GM12878 (cell line): ENCODE measurements around the gene CNMD. TPM values are rescaled to one million over a fixed set of nuclear protein-coding genes. Genes with fewer than 3 reads are reported as not detected.

Experiments
- ATAC-seq: fragments of 200-7000 bp; cut with Tn5 transposase; 3 replicates; pipeline ENCODE4 v1.9.1; 2020; ENCODE audit warnings: mild to moderate bottlenecking, moderate library complexity
- BruUV-seq: library from RNA; stranded (reverse); fragments of 400-500 nt; replicated peaks from 2 replicates; lab custom pipeline; 2021; lab: Mats Ljungman, UMichigan
- CTCF ChIA-PET: fragments of 300-600 bp; sonication (Branson Sonifier 250); formaldehyde crosslinking; extraction: SDS; loops from one replicate; lab custom pipeline; 2021; ENCODE audit warnings: inconsistent platforms; lab: Yijun Ruan, JAX
- POLR2A ChIA-PET: fragments of 350-600 bp; formaldehyde crosslinking; extraction: SDS; loops from one replicate; lab custom pipeline; 2021; ENCODE audit warnings: inconsistent platforms; lab: Charles Lee
- RAD21 ChIA-PET: fragments of 300-600 bp; sonication (Branson Sonifier 250); formaldehyde crosslinking; loops from one replicate; lab custom pipeline; 2023; ENCODE audit warnings: antibody characterized with exemption; ENCODE audit not compliant: unreplicated experiment; lab: Charles Lee
- SMC1A ChIA-PET: fragments of 300-600 bp; sonication (Branson Sonifier 250); formaldehyde crosslinking; loops from one replicate; lab custom pipeline; 2023; ENCODE audit not compliant: unreplicated experiment, uncharacterized antibody; lab: Charles Lee
- DNase-seq: peaks from one replicate; pipeline ENCODE4 v3.0.0-alpha.2; 2011; ENCODE audit warnings: low read depth, low spot score
- FAIRE-seq: peaks from 3 replicates; lab custom pipeline; 2011; peaks lifted over from hg19 to GRCh38; lab: Jason Lieb, UNC
- H2AFZ ChIP-seq: 2 replicates; pipeline ENCODE4 v1.6.0; 2011; ENCODE audit warnings: low read depth, low read length, control low read depth; ENCODE audit not compliant: control insufficient read depth
- H3K27ac ChIP-seq: 2 replicates; pipeline ENCODE4 v1.5.1; 2011; ENCODE audit warnings: control low read depth; ENCODE audit not compliant: control insufficient read depth, insufficient read depth
- H3K27me3 ChIP-seq, 2 experiments: replicated peaks in 1 of 2; 2 replicates each; pipeline versions ENCODE4 v1.6.0 to v1.6.1; 2011; ENCODE audit warnings: low read length in 1 of 2; ENCODE audit not compliant: control insufficient read depth in 2 of 2, insufficient read depth in 2 of 2
- H3K36me3 ChIP-seq, 2 experiments: 2 replicates each; pipeline ENCODE4 v1.5.1; 2011; ENCODE audit warnings: low read length in 1 of 2; ENCODE audit not compliant: control insufficient read depth in 2 of 2, insufficient read depth in 2 of 2
- H3K4me1 ChIP-seq: 2 replicates; pipeline ENCODE4 v1.6.1; 2011; ENCODE audit warnings: mild to moderate bottlenecking, low read length, moderate library complexity, mixed read lengths; ENCODE audit not compliant: control insufficient read depth, insufficient read depth
- H3K4me2 ChIP-seq: 2 replicates; pipeline ENCODE4 v1.6.0; 2011; ENCODE audit warnings: control low read depth; ENCODE audit not compliant: control insufficient read depth, insufficient read depth
- H3K4me3 ChIP-seq: fragments of 200-600 bp; sonication (generic); 2 replicates; pipeline ENCODE4 v1.5.1; 2016
- H3K79me2 ChIP-seq: 2 replicates; pipeline ENCODE4 v1.6.0; 2011; ENCODE audit warnings: low read length; ENCODE audit not compliant: control insufficient read depth, insufficient read depth
- H3K9ac ChIP-seq: 2 replicates; pipeline ENCODE4 v1.8.0; 2011; ENCODE audit warnings: low read length, control low read depth, mixed read lengths; ENCODE audit not compliant: control insufficient read depth, insufficient read depth
- H3K9me3 ChIP-seq: replicated peaks from 3 replicates; pipeline ENCODE4 v1.5.1; 2011; ENCODE audit warnings: mild to moderate bottlenecking, low read length; ENCODE audit not compliant: control insufficient read depth, insufficient read depth
- H4K20me1 ChIP-seq: 2 replicates; pipeline ENCODE4 v1.6.0; 2011; ENCODE audit not compliant: control insufficient read depth, insufficient read depth
- ATF3 ChIP-seq: IDR thresholded peaks from 2 replicates; pipeline ENCODE4 v1.6.1; 2011; ENCODE audit warnings: low read depth, mild to moderate bottlenecking, low read length, moderate library complexity, borderline replicate concordance; ENCODE audit errors: extremely low read depth
- BHLHE40 ChIP-seq, 2 experiments: fragments of 450-650 bp in 1 of 2; IDR thresholded peaks; 2 replicates each; pipeline ENCODE4 v1.6.1; 2011 to 2017; ENCODE audit warnings: low read depth in 2 of 2, borderline replicate concordance in 1 of 2, improper control_type of control experiment in 1 of 2, low read length in 1 of 2, mild to moderate bottlenecking in 1 of 2
- NFYA ChIP-seq: IDR thresholded peaks from 2 replicates; pipeline ENCODE4 v1.6.1; 2011; ENCODE audit warnings: low read depth, mild to moderate bottlenecking, low read length, improper control_type of control experiment, borderline replicate concordance
- RCOR1 ChIP-seq: conservative IDR thresholded peaks from 2 replicates; pipeline ENCODE4 v1.6.1; 2012; ENCODE audit warnings: low read depth, low read length, improper control_type of control experiment
- WGBS: methylation state at CpG from one replicate; pipeline ENCODE4 v1.1.6; 2016; ENCODE audit warnings: low lambda C conversion rate; ENCODE audit not compliant: insufficient replicate concordance, insufficient coverage; ENCODE audit errors: missing lambda C conversion rate; 5-methylcytosine and 5-hydroxymethylcytosine counted together
- in situ Hi-C: fragments of 300-500 bp; cut with MboI; formaldehyde crosslinking; loops from 9 replicates; pipeline ENCODE4 v1.14.3; 2018; ENCODE audit warnings: mixed read lengths
- intact Hi-C: fragments of 100-400 bp; cut with micrococcal nuclease; formaldehyde crosslinking; loops from one replicate; pipeline ENCODE4 v1.14.2; 2022; ENCODE audit not compliant: unreplicated experiment
- polyA plus RNA-seq, 11 experiments: library from polyadenylated mRNA; depleted of rRNA in 4 of 11; unstranded in 6 of 11; stranded (reverse) in 5 of 11; fragments of >200 nt; fragmentation: Nextera tagmentation in 4 of 11; fragmentation: Illumina TruSeq in 1 of 11; extraction: Ambion mirVana in 4 of 11; extraction: Trizol in 1 of 11; gene quantifications; 1 replicate in 1 of 11; 2 replicates in 10 of 11; pipeline versions ENCODE4 v1.2.1 to v1.2.3, GENCODE V29; 2011 to 2016; ENCODE audit warnings: inconsistent platforms in 2 of 11, missing spikeins in 2 of 11, low read depth in 1 of 11
- total RNA-seq, 4 experiments: library from RNA; depleted of rRNA in 3 of 4; stranded (reverse); fragments of >200 nt in 3 of 4; fragmentation: Illumina TruSeq in 1 of 4; extraction: Trizol in 1 of 4; gene quantifications; 2 replicates each; pipeline versions ENCODE4 v1.2.1 to v1.2.3, GENCODE V29; 2013 to 2021

The CNMD gene
- total and polyA plus RNA-seq, 10 of the 15 experiments (the other 5 are each of a cell fraction or from before 2014, with no cell fraction given): 0.31 to 1.6 (median 0.73) TPM

- no peak overlapping the region for H3K9ac ChIP-seq
- in situ Hi-C loops: no loop called here
- POLR2A ChIA-PET: no interaction called here
- no peak overlapping the region for H3K4me3 ChIP-seq
- SMC1A ChIA-PET: interaction anchor here (0.6 to 1.9 kb wide), 5 partner anchors 10 to 43 kb away, joined by 3 to 4 read pairs (median 3); no protein-coding TSS in a partner anchor
- no peak overlapping the region for H3K27ac ChIP-seq
- H4K20me1 ChIP-seq: no peaks in the 10 kb centered on the region
- H3K4me2 ChIP-seq: no peak overlapping the region
- H3K79me2 ChIP-seq: no peaks in the 10 kb centered on the region
- no peak for ATAC-seq
- no peak for DNase-seq
- FAIRE-seq: no peak
- H3K4me1 ChIP-seq: no peaks in the 10 kb centered on the region
- H3K27me3 ChIP-seq: no peaks in the 10 kb centered on the region; a peak in 1 of 4 replicates
- BruUV-seq: no TSS peak
- intact Hi-C loops: no loop called here
- 17% methylated on average over 4 of the region's 4 CpGs for WGBS
- no peak overlapping the region for H2AFZ ChIP-seq
- TF ChIP-seq ATF3: no peak
- TF ChIP-seq BHLHE40 (IDR thresholded peaks at IDR 0.05; ENCODE audit: borderline replicate concordance in 1 of 2, low read depth in 2 of 2, low read length in 1 of 2): no peak
- no peak for TF ChIP-seq RCOR1
- no peak for TF ChIP-seq NFYA
- TF ChIP-seq, all 136 proteins: peak for 0
- H3K36me3 ChIP-seq: no peaks in the 10 kb centered on the region
- H3K9me3 ChIP-seq: no peaks in the 10 kb centered on the region
- RAD21 ChIA-PET: no interaction called here
- CTCF ChIA-PET: interaction anchor here (1.9 to 2.6 kb wide), 2 partner anchors 11 to 12 kb away, joined by 7 to 9 read pairs; no protein-coding TSS in a partner anchor
Observed at GRCh38 chr13:52767949-52768516, 28.4 kb upstream of the CNMD start.
